ENCODE measurements around the gene ANKRD2.
"Not testable (repeated sequence)": the region's sequence is repeated elsewhere in the genome, so short reads cannot be mapped to it uniquely, and the experiment has no call there.

The ANKRD2 gene

GRCh38 chr10:97546456-97547270, 25.9 kb upstream of the ANKRD2 start:
- no peak for DNase-seq (ENCODE audit: low read depth)

- DNase-seq (ENCODE audit: low read depth): no peak
These were observed 25.3 kb upstream of the ANKRD2 start for GRCh38 chr10:97547271-97547600.

- no peak for DNase-seq (ENCODE audit: low read depth)
These were observed 24.6 kb upstream of the ANKRD2 start for GRCh38 chr10:97547962-97548361.

GRCh38 chr10:97548828-97549455, 23.6 kb upstream of the ANKRD2 start:
- DNase-seq (ENCODE audit: low read depth): no peak

- DNase-seq (ENCODE audit: low read depth): no peak
These were observed 22.8 kb upstream of the ANKRD2 start for GRCh38 chr10:97549587-97550322.

- DNase-seq (ENCODE audit: low read depth): no peak
These were observed 22.0 kb upstream of the ANKRD2 start for GRCh38 chr10:97550336-97551149.

GRCh38 chr10:97551271-97551670, 21.3 kb upstream of the ANKRD2 start:
- DNase-seq (ENCODE audit: low read depth): no peak

- peak; percentile 25 for DNase-seq (ENCODE audit: low read depth)
These were observed 19.0 kb upstream of the ANKRD2 start for GRCh38 chr10:97553575-97554031.

GRCh38 chr10:97554336-97554735, 18.2 kb upstream of the ANKRD2 start:
- DNase-seq (ENCODE audit: low read depth): not testable (repeated sequence)

- not testable (repeated sequence) for DNase-seq (ENCODE audit: low read depth)
These were observed 17.0 kb upstream of the ANKRD2 start for GRCh38 chr10:97555541-97555940.

GRCh38 chr10:97560731-97561381, 11.7 kb upstream of the ANKRD2 start:
- not testable (repeated sequence) for DNase-seq (ENCODE audit: low read depth)

GRCh38 chr10:97561386-97562077, 11.0 kb upstream of the ANKRD2 start:
- not testable (repeated sequence) for DNase-seq (ENCODE audit: low read depth)

GRCh38 chr10:97562329-97562728, 10.2 kb upstream of the ANKRD2 start:
- not testable (repeated sequence) for DNase-seq (ENCODE audit: low read depth)

- DNase-seq (ENCODE audit: low read depth): no peak
These were observed 9.2 kb upstream of the ANKRD2 start for GRCh38 chr10:97563337-97563736.

- no peak for DNase-seq (ENCODE audit: low read depth)
These were observed 7.8 kb upstream of the ANKRD2 start for GRCh38 chr10:97564776-97565175.

GRCh38 chr10:97566336-97566996, 6.1 kb upstream of the ANKRD2 start:
- DNase-seq (ENCODE audit: low read depth): no peak

- DNase-seq (ENCODE audit: low read depth): no peak
These were observed 4.7 kb upstream of the ANKRD2 start for GRCh38 chr10:97567891-97568290.

GRCh38 chr10:97570146-97570788, 2.3 kb upstream of the ANKRD2 start:
- no peak for DNase-seq (ENCODE audit: low read depth)

- no peak for DNase-seq (ENCODE audit: low read depth)
These were observed 1.6 kb upstream of the ANKRD2 start for GRCh38 chr10:97570789-97571471.
